ENCODE results near the gene FAM83G. TPM values are rescaled to one million over a fixed set of nuclear protein-coding genes. Genes with fewer than 3 reads are reported as not detected.
A peak's percentile ranks its signal among the peaks of the same experiment; 100 is the strongest.

The FAM83G gene
- total and polyA plus RNA-seq, 9 donors: 0.93 to 5.1 (median 2.3) TPM

DNA sequence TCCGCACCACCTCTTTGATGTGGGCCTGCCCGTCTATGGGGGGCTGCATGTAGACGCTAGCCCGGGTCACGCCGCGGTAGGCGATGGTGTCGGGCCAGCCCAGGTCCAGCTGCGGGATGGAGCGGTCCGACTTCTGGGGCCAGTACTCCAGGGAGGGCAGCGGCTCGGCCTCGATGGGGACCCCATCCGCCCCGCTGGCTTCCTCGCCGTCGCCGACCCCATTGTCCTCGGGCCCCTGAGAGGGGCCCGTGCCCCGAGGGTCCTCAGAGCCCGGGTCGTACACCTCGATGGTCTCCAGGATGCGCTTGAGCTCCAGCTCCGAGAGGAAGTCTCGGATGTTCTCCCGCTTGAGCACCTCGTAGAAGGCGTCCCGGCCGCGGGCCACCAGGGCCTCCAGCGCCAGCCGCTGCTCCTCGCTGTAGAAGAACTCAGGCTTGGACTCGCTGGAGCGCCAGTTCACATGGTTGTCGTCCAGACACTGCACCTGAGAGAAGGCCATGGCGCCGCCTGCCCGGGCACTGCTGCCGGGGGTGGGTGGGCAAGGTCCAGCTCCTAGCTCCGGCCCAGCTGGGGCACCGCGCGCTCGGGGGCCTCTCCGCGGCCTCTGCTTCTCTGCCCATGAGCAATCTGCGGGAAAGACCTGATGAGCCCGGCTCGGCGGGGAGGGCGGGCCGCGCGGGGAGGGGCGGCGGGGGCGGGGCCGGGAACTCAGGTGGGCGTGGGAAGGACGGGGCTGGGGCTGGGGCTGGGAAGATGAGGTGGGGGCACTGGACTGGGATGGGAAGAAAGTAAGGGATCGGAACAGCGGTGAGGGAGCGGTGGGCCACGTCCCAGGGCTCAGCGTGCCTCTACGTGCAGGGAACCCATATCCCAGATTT lies 782 bp downstream of the FAM83G start:
- DNase-seq: peak in 3 of 5 donors; percentile 44 to 58 (median 57)
- WGBS, 3 donors: 31 to 39% (median 38%) methylated on average over 60 to 73 of the region's 73 CpGs
- Histone ChIP-seq H3K27me3 (no peaks in the 10 kb centered on the region), H3K4me3 (peak overlapping the region; percentile 64), H3K4me1 (ENCODE audit: insufficient read depth) (no peaks in the 10 kb centered on the region), H3K36me3 (no peaks in the 10 kb centered on the region), H3K9me3 (no peaks in the 10 kb centered on the region), H3K27ac (no peak overlapping the region)
- TF ChIP-seq EP300 (IDR thresholded peaks at IDR 0.05) (no peak), POLR2A (IDR thresholded peaks at IDR 0.05) (no peak)
- TF ChIP-seq, protein P1, sequence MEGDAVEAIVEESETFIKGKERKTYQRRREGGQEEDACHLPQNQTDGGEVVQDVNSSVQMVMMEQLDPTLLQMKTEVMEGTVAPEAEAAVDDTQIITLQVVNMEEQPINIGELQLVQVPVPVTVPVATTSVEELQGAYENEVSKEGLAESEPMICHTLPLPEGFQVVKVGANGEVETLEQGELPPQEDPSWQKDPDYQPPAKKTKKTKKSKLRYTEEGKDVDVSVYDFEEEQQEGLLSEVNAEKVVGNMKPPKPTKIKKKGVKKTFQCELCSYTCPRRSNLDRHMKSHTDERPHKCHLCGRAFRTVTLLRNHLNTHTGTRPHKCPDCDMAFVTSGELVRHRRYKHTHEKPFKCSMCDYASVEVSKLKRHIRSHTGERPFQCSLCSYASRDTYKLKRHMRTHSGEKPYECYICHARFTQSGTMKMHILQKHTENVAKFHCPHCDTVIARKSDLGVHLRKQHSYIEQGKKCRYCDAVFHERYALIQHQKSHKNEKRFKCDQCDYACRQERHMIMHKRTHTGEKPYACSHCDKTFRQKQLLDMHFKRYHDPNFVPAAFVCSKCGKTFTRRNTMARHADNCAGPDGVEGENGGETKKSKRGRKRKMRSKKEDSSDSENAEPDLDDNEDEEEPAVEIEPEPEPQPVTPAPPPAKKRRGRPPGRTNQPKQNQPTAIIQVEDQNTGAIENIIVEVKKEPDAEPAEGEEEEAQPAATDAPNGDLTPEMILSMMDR (IDR thresholded peaks at IDR 0.05): no peak
- intact Hi-C loops (cut with DNase I): no loop called here

DNA sequence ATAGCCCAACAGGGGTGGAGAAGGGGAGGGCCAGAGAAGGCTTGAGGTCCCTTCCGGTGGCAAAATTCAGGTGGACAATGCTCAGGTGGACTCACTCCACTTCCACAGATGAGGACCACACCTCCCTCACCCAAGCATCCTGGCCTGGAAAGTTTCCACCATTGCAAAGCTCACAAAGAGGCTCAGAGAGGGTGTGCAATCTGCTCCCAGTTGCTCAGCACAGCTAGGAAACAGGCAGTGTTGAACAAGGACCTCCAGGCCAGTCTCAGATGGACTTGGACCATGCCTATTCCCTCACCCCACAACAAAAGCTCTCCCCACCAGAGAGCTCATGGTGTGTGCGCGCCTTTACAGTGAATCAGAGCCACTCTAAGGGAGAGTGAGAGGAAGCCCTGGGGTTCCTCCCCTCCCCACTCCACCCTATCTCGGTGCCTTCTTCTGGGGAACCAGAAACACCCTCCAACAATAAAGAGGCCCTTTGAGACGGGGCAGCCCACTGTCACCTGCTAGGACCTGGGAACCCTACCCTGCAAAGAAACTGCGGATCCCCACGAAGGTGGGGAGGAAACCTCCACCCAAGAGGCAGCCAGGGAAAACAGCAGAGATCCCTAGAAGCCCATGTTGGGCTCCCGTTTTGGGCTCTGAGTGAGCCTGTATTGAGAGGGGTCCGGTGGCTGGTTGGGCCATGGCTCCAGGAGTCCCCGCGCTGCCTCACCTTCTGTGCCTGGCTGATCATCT lies 1.6 kb downstream of the FAM83G start:
- intact Hi-C loops (cut with DNase I): no loop called here
- H3K27me3 ChIP-seq: no peaks in the 10 kb centered on the region
- DNase-seq: no peak
- no peak overlapping the region for H3K4me3 ChIP-seq
- no peaks in the 10 kb centered on the region for H3K4me1 ChIP-seq (ENCODE audit: insufficient read depth)
- no peaks in the 10 kb centered on the region for H3K36me3 ChIP-seq
- TF ChIP-seq, protein P1 (IDR thresholded peaks at IDR 0.05): no peak
- TF ChIP-seq EP300 (IDR thresholded peaks at IDR 0.05) (no peak), POLR2A (IDR thresholded peaks at IDR 0.05) (no peak)
- WGBS, 3 donors: 89 to 92% (median 90%) methylated on average over 11 of the region's 11 CpGs
- no peak overlapping the region for H3K27ac ChIP-seq
- no peaks in the 10 kb centered on the region for H3K9me3 ChIP-seq

DNA sequence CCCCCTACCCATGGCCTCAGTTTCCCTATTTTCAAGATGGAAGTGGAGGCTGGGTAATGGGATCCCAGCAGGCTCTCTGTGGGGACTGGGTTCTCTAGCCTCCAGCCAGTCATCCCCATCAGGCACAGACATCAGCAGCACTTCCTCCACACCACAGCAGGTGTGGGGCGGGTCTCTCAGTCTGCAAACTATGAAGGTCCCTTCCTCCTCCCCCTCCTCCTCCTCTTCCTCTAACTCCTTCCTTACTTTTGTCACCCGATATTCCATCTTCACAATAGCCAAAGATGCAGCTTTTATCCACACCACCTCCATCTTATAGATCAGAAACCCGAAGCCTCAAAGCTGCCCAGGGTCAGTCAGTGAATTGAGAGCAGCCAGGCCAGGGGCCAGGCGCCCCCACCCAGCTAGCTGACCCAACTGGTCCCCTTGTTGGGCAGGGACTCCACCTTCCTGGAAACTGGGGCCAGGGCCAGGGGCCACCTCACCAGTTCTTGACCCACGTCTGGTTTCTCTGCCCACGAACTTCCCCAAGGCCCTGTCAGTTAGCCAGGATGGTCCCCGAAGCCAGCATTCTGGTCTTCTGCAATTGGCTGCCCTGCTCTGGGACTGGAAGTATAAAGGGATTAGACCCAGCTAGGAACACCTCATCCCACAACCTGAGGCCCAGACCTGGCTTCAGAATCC lies 2.5 kb downstream of the FAM83G start:
- H3K27me3 ChIP-seq: no peaks in the 10 kb centered on the region
- WGBS, 3 donors: 68 to 89% (median 76%) methylated on average over 7 of the region's 7 CpGs

More for the DNA sequence above, 2.5 kb downstream of the FAM83G start:
- TF ChIP-seq POLR2A (IDR thresholded peaks at IDR 0.05) (no peak), EP300 (IDR thresholded peaks at IDR 0.05) (no peak)
- TF ChIP-seq, protein P1 (IDR thresholded peaks at IDR 0.05): no peak
- Histone ChIP-seq H3K36me3 (no peaks in the 10 kb centered on the region), H3K27ac (no peak overlapping the region), H3K4me3 (no peak overlapping the region), H3K4me1 (ENCODE audit: insufficient read depth) (no peaks in the 10 kb centered on the region), H3K9me3 (no peaks in the 10 kb centered on the region)
- DNase-seq: no peak
- intact Hi-C loops (cut with DNase I): no loop called here

All from ovary (tissue), 9 donors.